ENCODE results near the gene RNF186. TPM values are rescaled to one million over a fixed set of nuclear protein-coding genes. Genes with fewer than 3 reads are reported as not detected.

RNF186 gene, protein sequence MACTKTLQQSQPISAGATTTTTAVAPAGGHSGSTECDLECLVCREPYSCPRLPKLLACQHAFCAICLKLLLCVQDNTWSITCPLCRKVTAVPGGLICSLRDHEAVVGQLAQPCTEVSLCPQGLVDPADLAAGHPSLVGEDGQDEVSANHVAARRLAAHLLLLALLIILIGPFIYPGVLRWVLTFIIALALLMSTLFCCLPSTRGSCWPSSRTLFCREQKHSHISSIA
- not detected for total RNA-seq

DNA sequence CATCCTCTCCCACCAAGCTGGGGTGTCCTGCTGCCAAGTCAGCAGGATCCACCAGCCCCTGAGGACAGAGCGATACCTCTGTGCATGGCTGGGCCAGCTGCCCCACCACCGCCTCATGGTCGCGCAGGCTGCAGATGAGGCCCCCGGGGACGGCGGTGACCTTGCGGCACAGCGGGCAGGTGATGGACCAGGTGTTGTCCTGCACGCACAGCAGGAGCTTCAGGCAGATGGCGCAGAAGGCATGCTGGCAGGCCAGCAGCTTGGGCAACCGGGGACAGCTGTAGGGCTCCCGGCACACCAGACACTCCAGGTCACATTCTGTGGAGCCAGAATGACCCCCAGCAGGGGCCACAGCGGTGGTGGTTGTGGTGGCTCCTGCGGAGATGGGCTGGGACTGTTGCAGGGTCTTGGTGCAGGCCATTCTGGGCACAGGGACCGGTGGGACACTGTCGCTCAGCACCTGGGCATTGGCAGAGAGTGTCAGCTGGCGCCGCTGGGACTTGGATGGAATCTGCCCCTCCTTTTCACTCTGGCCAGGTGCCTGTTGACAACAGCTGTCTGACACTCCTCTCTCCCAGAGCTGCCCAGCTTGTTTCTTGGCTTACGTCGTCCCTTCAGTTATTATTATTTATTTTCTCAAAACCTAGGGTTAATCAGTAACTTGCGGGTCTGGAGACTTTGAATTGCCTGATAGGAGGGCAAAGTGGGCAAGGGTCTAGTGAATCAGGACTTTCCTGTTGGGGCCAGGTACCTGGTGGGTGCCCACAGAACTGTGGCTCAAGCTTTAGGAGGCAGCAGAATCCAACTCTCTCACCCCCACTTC lies at the start of gene RNF186:
TSS of gene RNF186 (minus strand) at position 603 of the 823 bp plus-strand sequence. CDS start at position 421, 182 bp downstream.
- TF ChIP-seq, protein P1, sequence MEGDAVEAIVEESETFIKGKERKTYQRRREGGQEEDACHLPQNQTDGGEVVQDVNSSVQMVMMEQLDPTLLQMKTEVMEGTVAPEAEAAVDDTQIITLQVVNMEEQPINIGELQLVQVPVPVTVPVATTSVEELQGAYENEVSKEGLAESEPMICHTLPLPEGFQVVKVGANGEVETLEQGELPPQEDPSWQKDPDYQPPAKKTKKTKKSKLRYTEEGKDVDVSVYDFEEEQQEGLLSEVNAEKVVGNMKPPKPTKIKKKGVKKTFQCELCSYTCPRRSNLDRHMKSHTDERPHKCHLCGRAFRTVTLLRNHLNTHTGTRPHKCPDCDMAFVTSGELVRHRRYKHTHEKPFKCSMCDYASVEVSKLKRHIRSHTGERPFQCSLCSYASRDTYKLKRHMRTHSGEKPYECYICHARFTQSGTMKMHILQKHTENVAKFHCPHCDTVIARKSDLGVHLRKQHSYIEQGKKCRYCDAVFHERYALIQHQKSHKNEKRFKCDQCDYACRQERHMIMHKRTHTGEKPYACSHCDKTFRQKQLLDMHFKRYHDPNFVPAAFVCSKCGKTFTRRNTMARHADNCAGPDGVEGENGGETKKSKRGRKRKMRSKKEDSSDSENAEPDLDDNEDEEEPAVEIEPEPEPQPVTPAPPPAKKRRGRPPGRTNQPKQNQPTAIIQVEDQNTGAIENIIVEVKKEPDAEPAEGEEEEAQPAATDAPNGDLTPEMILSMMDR (IDR thresholded peaks at IDR 0.05) = no peak
- H3K27me3 ChIP-seq = no peaks in the 10 kb centered on the region
- no peak for DNase-seq (ENCODE audit: low spot score in 2 of 2)
- no peak within 1 kb of the TSS for H3K4me3 ChIP-seq
- intact Hi-C loops (cut with DNase I) = no loop called here
- H3K9me3 ChIP-seq = no peaks in the 10 kb centered on the region
- H3K36me3 ChIP-seq = no peaks in the 10 kb centered on the region
- H3K27ac ChIP-seq = no peak within 1 kb of the TSS
- no peaks in the 10 kb centered on the region for H3K4me1 ChIP-seq

DNA sequence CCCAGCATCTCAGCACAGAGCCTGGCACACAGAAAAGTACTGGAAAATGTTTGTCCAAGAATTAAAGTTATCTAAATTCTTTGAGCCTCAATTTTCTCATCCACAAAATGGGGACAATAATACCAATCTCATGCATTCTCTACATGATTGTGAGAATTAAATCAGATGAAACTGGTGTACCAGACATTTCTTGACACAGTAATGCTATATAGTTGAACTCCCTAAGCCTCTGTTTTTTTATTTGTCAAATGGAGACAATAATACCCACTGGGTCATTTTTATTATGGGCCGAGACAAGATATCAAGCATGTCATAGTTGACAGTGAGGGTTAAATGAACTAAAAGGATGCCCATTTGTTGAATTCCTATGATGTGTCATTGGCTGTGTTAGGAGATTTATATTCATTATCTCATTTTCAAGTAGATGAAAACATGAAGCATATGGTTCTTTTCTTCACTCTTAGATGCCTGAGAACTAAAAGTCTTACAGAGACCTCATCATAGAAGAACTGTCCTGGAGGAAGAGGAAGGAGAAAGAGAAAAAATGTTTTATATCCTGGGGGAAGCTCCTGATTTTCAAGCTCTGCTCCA lies 49.6 kb upstream of the RNF186 start:
- no peak for DNase-seq (ENCODE audit: low spot score in 2 of 2)
- Histone ChIP-seq H3K27ac (no peak overlapping the region), H3K4me3 (no peak overlapping the region), H3K4me1 (no peaks in the 10 kb centered on the region), H3K9me3 (peaks cover 0 to 5% of the 10 kb centered on the region in 2 donors), H3K36me3 (no peaks in the 10 kb centered on the region), H3K27me3 (no peaks in the 10 kb centered on the region)
- TF ChIP-seq, protein P1 (IDR thresholded peaks at IDR 0.05) = no peak
- intact Hi-C loops (cut with DNase I) = no loop called here

DNA sequence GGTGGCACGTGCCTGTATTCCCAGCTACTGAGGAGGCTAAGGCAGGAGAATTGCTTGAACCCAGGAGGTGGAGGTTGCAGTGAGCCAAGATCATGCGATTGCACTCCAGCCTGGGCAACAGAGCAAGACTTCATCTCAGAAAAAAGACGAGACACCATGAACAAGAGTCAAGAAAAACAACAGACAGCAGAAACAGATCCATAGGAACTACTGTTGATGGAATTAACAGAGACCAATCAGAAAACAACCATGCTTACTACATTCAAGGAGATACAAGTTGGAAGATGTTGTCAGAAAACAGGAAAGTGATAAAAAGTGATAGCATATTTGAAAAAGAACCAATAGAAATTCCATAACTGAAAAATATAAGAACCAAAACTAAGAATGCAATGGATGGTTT lies 47.9 kb upstream of the RNF186 start:
- no peaks in the 10 kb centered on the region for H3K36me3 ChIP-seq
- intact Hi-C loops (cut with DNase I) = no loop called here
- H3K4me3 ChIP-seq = no peak overlapping the region
- H3K27ac ChIP-seq = no peak overlapping the region
- no peaks in the 10 kb centered on the region for H3K27me3 ChIP-seq
- TF ChIP-seq, protein P1 (IDR thresholded peaks at IDR 0.05) = no peak
- peaks cover 0 to 5% of the 10 kb centered on the region in 2 donors for H3K9me3 ChIP-seq
- no peaks in the 10 kb centered on the region for H3K4me1 ChIP-seq
- no peak for DNase-seq (ENCODE audit: low spot score in 2 of 2)

DNA sequence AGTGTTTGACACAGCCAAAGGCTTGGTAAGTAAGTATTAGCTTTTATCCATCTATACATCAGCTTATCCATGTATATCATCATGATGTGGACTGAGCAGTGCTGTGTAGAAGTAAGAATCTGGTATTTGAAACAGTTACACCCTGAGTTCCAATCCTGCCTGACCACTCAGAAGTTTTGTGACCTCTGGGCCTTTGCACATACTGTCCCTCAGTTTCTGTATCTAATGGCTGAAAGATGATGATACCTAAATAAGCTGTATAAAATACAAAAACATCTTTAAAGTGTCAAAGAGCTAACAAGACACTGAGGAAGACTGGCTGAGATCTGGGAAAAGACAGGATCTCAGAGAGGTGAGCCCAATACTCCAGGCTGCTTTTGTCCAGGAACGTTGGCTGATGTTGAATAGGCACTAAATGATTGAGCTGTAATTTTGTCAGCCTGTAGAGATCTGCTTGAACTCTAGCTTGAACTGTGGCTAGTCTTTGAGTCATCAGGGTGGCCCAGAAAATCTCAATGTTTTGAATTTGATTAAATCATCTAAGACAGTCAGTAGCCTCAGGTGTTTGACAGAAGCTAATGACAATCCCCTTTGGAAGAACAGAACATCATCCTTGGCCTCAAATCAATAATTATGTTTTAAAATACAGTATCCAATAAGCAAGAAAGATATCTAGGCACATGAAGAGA lies 46.9 kb upstream of the RNF186 start:
- Histone ChIP-seq H3K4me1 (no peaks in the 10 kb centered on the region), H3K27ac (no peak overlapping the region), H3K9me3 (peaks cover 0 to 5% of the 10 kb centered on the region in 2 donors), H3K4me3 (no peak overlapping the region), H3K36me3 (no peaks in the 10 kb centered on the region), H3K27me3 (no peaks in the 10 kb centered on the region)
- no peak for DNase-seq (ENCODE audit: low spot score in 2 of 2)
- TF ChIP-seq, protein P1 (IDR thresholded peaks at IDR 0.05) = no peak
- intact Hi-C loops (cut with DNase I) = no loop called here

DNA sequence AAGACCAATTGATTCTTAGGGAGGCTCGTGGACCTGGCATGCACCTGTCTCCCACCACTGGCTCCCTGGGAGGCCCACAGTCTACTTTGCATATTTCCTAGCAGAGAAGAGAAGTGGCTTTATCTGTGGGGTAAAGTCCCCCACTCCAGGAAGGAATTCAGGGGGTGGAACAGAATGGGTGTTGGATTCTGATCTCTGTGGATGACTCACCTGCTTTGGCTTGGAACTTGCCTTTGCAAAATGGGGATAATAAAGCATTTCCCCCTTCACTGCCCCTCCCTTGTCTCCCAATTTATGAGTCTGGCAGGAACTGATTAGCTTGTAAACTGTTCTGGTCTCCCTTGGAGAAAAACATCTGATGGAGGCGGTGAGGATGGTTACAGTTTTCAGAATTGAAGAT lies 46.0 kb upstream of the RNF186 start:
- intact Hi-C loops (cut with DNase I) = no loop called here
- H3K9me3 ChIP-seq = peaks cover 0 to 5% of the 10 kb centered on the region in 2 donors
- no peak for DNase-seq (ENCODE audit: low spot score in 2 of 2)
- no peaks in the 10 kb centered on the region for H3K27me3 ChIP-seq
- H3K4me1 ChIP-seq = no peaks in the 10 kb centered on the region
- H3K27ac ChIP-seq = no peak overlapping the region
- TF ChIP-seq, protein P1 (IDR thresholded peaks at IDR 0.05) = no peak
- no peak overlapping the region for H3K4me3 ChIP-seq
- H3K36me3 ChIP-seq = no peaks in the 10 kb centered on the region
